Astrocyte (in vitro differentiated cells and primary cell): ENCODE results near the gene DCUN1D3. TPM values are rescaled to one million over a fixed set of nuclear protein-coding genes. Genes with fewer than 3 reads are reported as not detected.

Experiments
- DNase-seq: peaks from one replicate; pipeline ENCODE4 v3.0.0-alpha.2; 2010; ENCODE audit warnings: low read depth
- FAIRE-seq: peaks from 2 replicates; lab custom pipeline; 2011; peaks lifted over from hg19 to GRCh38; lab: Jason Lieb, UNC
- H2AFZ ChIP-seq: 2 replicates; pipeline ENCODE4 v1.6.0; 2012; ENCODE audit warnings: low read depth, low read length, inconsistent platforms
- H3K27ac ChIP-seq: 2 replicates; pipeline ENCODE4 v1.5.1; 2011; ENCODE audit warnings: low read depth, low read length, inconsistent platforms
- H3K27me3 ChIP-seq: 2 replicates; pipeline ENCODE4 v1.6.0; 2011; ENCODE audit warnings: low read length, inconsistent platforms; ENCODE audit not compliant: insufficient read depth
- H3K36me3 ChIP-seq: 2 replicates; pipeline ENCODE4 v1.5.1; 2011; ENCODE audit warnings: low read length, inconsistent platforms; ENCODE audit not compliant: insufficient read depth
- H3K4me1 ChIP-seq: 2 replicates; pipeline ENCODE4 v1.5.1; 2011; ENCODE audit warnings: low read length, inconsistent platforms; ENCODE audit not compliant: insufficient read depth
- H3K4me2 ChIP-seq: 2 replicates; pipeline ENCODE4 v1.6.0; 2012; ENCODE audit warnings: low read length, inconsistent platforms
- H3K4me3 ChIP-seq: 2 replicates; pipeline ENCODE4 v1.5.1; 2011; ENCODE audit warnings: low read depth, mild to moderate bottlenecking, low read length, inconsistent platforms; ENCODE audit not compliant: insufficient read depth
- H3K79me2 ChIP-seq: 2 replicates; pipeline ENCODE4 v1.6.0; 2012; ENCODE audit warnings: mild to moderate bottlenecking, low read length, inconsistent platforms; ENCODE audit not compliant: insufficient read depth
- H3K9ac ChIP-seq: 2 replicates; pipeline ENCODE4 v1.6.0; 2012; ENCODE audit warnings: mild to moderate bottlenecking, low read length, inconsistent platforms
- H3K9me3 ChIP-seq: 2 replicates; pipeline ENCODE4 v1.5.1; 2012; ENCODE audit warnings: low read depth, mild to moderate bottlenecking, low read length, inconsistent platforms; ENCODE audit not compliant: insufficient read depth
- H4K20me1 ChIP-seq: 2 replicates; pipeline ENCODE4 v1.6.0; 2012; ENCODE audit warnings: low read length, inconsistent platforms; ENCODE audit not compliant: insufficient read depth
- H3K27ac Mint-ChIP-seq: one replicate; pipeline ENCODE4 v1.8.0; 2021; ENCODE audit warnings: mild to moderate bottlenecking, mixed read lengths; ENCODE audit not compliant: unreplicated experiment
- H3K27me3 Mint-ChIP-seq: one replicate; pipeline ENCODE4 v1.8.0; 2021; ENCODE audit warnings: low read depth, mixed read lengths; ENCODE audit not compliant: unreplicated experiment
- H3K36me3 Mint-ChIP-seq: one replicate; pipeline ENCODE4 v1.8.0; 2021; ENCODE audit warnings: low read depth, mixed read lengths; ENCODE audit not compliant: unreplicated experiment
- H3K4me1 Mint-ChIP-seq: one replicate; pipeline ENCODE4 v1.8.0; 2021; ENCODE audit warnings: low read depth, mixed read lengths; ENCODE audit not compliant: unreplicated experiment
- H3K4me3 Mint-ChIP-seq: one replicate; pipeline ENCODE4 v1.8.0; 2021; ENCODE audit warnings: mild to moderate bottlenecking, moderate library complexity, mixed read lengths; ENCODE audit not compliant: unreplicated experiment
- H3K9me3 Mint-ChIP-seq: one replicate; pipeline ENCODE4 v1.8.0; 2021; ENCODE audit warnings: mild to moderate bottlenecking, mixed read lengths; ENCODE audit not compliant: unreplicated experiment
- CTCF ChIP-seq: IDR thresholded peaks from 2 replicates; pipeline ENCODE4 v1.5.1; 2011; ENCODE audit warnings: low read depth, mild to moderate bottlenecking, inconsistent platforms, low read length, moderate library complexity; ENCODE audit not compliant: insufficient read depth
- EZH2 ChIP-seq: IDR thresholded peaks from 2 replicates; pipeline ENCODE4 v1.6.1; 2012; ENCODE audit warnings: mild to moderate bottlenecking, low read length, inconsistent platforms; ENCODE audit not compliant: insufficient read depth
- total RNA-seq: library from RNA; stranded (reverse); gene quantifications from 2 replicates; pipeline ENCODE4 v1.2.1, GENCODE V29; 2021

Gene DCUN1D3
- total RNA-seq, 1 donor from 2014 or later, result 34.0 TPM

GRCh38 chr16:20830372-20830771, 69.8 kb downstream of the DCUN1D3 start:
- no peak for FAIRE-seq
- Histone ChIP-seq H3K9me3 (no peaks in the 10 kb centered on the region), H3K4me2 (no peak overlapping the region), H3K9ac (no peak overlapping the region), H3K27me3 (no peaks in the 10 kb centered on the region), H3K79me2 (no peaks in the 10 kb centered on the region), H4K20me1 (no peaks in the 10 kb centered on the region), H2AFZ (no peak overlapping the region), H3K27ac (no peak overlapping the region), H3K4me3 (no peak overlapping the region), H3K4me1 (no peaks in the 10 kb centered on the region), H3K36me3 (peaks cover 18% of the 10 kb centered on the region)
- no peaks in the 10 kb centered on the region for H3K4me1 Mint-ChIP-seq
- H3K27ac Mint-ChIP-seq, result no peak overlapping the region
- no peaks in the 10 kb centered on the region for H3K9me3 Mint-ChIP-seq
- H3K36me3 Mint-ChIP-seq, result no peaks in the 10 kb centered on the region
- no peaks in the 10 kb centered on the region for H3K27me3 Mint-ChIP-seq
- no peak overlapping the region for H3K4me3 Mint-ChIP-seq
- TF ChIP-seq EZH2 (no peak), CTCF (no peak)
- DNase-seq, result no peak

- no peaks in the 10 kb centered on the region for H3K4me1 Mint-ChIP-seq
- TF ChIP-seq CTCF (no peak), EZH2 (no peak)
Measured at GRCh38 chr16:20829536-20829935, 70.6 kb downstream of the DCUN1D3 start.

GRCh38 chr16:20826039-20826566, 74.1 kb downstream of the DCUN1D3 start:
- no peaks in the 10 kb centered on the region for H3K36me3 Mint-ChIP-seq
- TF ChIP-seq EZH2 (no peak), CTCF (no peak)
- no peak overlapping the region for H3K4me2 ChIP-seq

More at GRCh38 chr16:20829536-20829935, 70.6 kb downstream of the DCUN1D3 start:
- Histone ChIP-seq H3K9me3 (no peaks in the 10 kb centered on the region), H3K27me3 (no peaks in the 10 kb centered on the region), H3K4me3 (no peak overlapping the region), H3K9ac (no peak overlapping the region), H2AFZ (no peak overlapping the region), H3K4me2 (no peak overlapping the region), H3K79me2 (no peaks in the 10 kb centered on the region), H3K36me3 (peaks cover 18% of the 10 kb centered on the region), H3K4me1 (no peaks in the 10 kb centered on the region), H3K27ac (no peak overlapping the region), H4K20me1 (no peaks in the 10 kb centered on the region)
- Mint-ChIP-seq H3K36me3 (no peaks in the 10 kb centered on the region), H3K27me3 (no peaks in the 10 kb centered on the region), H3K9me3 (no peaks in the 10 kb centered on the region), H3K4me3 (no peak overlapping the region), H3K27ac (no peak overlapping the region)
- no peak for DNase-seq
- FAIRE-seq, result no peak

More at GRCh38 chr16:20826039-20826566, 74.1 kb downstream of the DCUN1D3 start:
- no peaks in the 10 kb centered on the region for H3K9me3 Mint-ChIP-seq
- Histone ChIP-seq H2AFZ (no peak overlapping the region), H3K27ac (no peak overlapping the region), H3K9me3 (no peaks in the 10 kb centered on the region), H3K27me3 (no peaks in the 10 kb centered on the region), H3K79me2 (no peaks in the 10 kb centered on the region), H3K4me3 (no peak overlapping the region), H3K4me1 (no peaks in the 10 kb centered on the region), H4K20me1 (no peaks in the 10 kb centered on the region), H3K9ac (no peak overlapping the region), H3K36me3 (peaks cover 20% of the 10 kb centered on the region)
- DNase-seq, result no peak
- no peaks in the 10 kb centered on the region for H3K4me1 Mint-ChIP-seq
- H3K27ac Mint-ChIP-seq, result no peak overlapping the region
- H3K4me3 Mint-ChIP-seq, result no peak overlapping the region
- no peaks in the 10 kb centered on the region for H3K27me3 Mint-ChIP-seq
- no peak for FAIRE-seq
